Measurements from ENCODE around the gene LAG3.

Gene LAG3

DNA sequence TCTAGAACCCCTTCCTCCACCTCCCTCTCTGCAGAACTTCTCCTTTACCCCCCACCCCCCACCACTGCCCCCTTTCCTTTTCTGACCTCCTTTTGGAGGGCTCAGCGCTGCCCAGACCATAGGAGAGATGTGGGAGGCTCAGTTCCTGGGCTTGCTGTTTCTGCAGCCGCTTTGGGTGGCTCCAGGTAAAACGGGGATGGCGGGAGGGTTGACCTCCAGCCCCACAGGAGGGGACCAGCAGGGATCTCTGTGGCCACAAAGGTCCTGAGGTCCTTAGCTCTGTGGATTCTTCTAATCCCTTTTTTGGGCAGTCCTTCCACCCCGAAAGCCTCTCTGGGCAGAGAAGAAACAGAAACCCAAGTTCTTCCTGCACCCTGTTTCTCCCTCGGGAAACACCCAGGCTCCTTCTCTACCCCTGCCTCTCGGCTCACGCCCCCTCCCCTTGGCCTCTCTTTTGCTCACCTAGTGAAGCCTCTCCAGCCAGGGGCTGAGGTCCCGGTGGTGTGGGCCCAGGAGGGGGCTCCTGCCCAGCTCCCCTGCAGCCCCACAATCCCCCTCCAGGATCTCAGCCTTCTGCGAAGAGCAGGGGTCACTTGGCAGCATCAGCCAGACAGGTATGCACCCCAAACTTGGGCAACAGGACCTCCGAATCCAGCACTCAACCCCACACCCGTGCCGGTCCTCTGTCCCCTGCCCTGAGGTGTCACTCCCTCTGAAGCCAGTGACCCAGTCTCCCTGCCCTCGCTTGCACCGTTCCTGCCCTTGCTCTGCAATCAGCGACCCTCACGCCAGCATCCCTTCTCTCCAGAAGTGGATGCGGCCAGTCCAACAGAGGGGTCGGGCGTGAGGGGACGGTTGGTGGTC lies 638 bp downstream of the LAG3 start:
- DNase-seq = no peak

DNA sequence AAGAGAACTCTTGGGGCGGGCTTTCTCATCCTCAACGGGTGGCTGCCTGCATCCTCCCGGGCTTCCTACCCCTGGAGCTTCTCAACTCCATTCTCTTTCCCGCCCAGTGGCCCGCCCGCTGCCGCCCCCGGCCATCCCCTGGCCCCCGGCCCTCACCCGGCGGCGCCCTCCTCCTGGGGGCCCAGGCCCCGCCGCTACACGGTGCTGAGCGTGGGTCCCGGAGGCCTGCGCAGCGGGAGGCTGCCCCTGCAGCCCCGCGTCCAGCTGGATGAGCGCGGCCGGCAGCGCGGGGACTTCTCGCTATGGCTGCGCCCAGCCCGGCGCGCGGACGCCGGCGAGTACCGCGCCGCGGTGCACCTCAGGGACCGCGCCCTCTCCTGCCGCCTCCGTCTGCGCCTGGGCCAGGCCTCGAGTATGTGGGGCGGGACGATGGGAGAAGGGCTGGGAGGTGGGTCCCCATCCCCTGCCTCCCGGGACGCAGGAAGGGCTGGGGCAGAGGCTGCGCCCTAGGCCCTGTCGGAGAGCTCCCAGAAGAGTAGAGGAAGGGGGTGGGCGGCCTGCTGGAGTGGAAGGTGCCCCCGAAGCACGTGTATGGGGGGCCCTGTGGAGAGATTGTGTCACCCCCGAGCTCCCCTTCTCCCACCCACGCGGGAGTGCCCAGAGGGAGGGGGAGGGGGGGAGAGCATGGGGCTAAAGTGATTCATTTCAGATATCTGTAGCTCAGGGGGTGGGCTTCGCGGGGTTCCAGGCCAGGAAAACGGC lies 1.5 kb downstream of the LAG3 start:
- peak; percentile 60 for DNase-seq

DNA sequence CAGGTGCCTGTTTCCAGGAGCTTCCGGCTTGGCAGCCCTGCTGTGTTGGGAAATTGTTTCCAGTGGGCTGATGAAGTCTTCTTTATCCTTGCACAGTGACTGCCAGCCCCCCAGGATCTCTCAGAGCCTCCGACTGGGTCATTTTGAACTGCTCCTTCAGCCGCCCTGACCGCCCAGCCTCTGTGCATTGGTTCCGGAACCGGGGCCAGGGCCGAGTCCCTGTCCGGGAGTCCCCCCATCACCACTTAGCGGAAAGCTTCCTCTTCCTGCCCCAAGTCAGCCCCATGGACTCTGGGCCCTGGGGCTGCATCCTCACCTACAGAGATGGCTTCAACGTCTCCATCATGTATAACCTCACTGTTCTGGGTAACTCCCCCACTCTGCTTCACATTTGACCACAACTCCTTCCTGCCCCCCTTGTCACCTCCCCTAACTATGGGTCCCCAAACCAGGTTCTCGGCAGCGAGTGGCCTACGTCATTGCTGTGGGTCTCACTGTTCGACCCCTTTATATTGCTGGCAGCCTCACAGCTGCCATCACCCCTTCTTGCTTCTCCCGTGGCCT lies 2.3 kb downstream of the LAG3 start:
- no peak for DNase-seq

DNA sequence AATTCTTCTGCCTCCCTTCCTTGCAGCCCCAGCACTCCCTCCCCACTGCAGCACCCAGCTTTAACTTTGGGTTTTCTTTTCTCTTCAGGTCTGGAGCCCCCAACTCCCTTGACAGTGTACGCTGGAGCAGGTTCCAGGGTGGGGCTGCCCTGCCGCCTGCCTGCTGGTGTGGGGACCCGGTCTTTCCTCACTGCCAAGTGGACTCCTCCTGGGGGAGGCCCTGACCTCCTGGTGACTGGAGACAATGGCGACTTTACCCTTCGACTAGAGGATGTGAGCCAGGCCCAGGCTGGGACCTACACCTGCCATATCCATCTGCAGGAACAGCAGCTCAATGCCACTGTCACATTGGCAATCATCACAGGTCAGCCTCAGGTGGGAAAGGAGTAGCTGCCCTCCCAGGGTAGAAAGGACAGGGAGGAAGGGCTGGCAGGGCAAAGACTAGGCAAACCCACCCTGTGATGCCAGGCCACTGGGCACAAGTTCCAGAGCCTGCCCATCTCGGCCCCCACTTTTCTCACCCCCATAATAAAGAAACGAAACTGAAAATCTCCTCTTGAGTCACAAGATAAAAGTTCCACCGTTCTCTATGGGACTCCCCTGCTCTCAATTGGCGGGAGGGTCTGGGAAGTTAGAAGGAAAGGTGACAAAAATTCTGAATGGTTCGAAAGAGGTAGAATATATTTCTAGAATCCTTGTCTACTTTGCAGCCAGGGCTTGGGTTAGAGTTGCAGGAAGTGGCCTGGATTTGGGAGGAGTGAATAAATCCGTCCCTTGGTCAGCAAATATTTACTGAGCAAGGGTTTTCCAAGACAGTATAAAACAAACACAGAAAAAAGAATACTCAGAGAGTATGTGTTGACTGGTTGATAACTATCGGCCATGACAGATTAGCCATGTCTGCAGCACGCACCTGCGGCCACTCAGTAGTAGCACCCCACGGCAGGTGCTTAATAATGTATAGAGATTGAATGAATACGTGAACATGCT lies 3.2 kb downstream of the LAG3 start:
- peak; percentile 59 for DNase-seq

DNA sequence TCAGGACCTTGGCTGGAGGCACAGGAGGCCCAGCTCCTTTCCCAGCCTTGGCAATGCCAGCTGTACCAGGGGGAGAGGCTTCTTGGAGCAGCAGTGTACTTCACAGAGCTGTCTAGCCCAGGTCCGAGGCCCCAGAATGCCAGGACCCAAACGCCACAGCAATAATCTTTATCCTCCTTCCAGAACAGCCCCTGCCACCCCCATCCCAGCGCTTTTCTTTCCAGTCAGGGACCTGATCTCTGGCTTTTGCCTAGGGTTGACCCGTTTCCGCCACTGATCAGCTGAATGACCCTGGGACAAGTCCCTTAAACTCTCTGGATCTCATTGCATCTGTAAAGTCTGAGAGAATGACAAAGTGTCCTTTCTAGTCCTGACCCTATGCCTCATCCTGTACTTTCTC lies 5.1 kb downstream of the LAG3 start:
- no peak for DNase-seq

DNA sequence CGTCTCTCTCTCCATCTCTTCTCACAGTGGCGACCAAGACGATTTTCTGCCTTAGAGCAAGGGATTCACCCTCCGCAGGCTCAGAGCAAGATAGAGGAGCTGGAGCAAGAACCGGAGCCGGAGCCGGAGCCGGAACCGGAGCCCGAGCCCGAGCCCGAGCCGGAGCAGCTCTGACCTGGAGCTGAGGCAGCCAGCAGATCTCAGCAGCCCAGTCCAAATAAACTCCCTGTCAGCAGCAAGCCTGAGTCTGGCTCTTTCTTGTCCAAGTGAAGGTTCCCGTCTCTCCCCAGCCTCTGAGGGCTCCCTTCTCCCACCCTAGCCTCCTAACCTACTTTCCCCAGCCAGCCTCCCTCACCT lies 5.9 kb downstream of the LAG3 start:
- peak; percentile 74 for DNase-seq

DNA sequence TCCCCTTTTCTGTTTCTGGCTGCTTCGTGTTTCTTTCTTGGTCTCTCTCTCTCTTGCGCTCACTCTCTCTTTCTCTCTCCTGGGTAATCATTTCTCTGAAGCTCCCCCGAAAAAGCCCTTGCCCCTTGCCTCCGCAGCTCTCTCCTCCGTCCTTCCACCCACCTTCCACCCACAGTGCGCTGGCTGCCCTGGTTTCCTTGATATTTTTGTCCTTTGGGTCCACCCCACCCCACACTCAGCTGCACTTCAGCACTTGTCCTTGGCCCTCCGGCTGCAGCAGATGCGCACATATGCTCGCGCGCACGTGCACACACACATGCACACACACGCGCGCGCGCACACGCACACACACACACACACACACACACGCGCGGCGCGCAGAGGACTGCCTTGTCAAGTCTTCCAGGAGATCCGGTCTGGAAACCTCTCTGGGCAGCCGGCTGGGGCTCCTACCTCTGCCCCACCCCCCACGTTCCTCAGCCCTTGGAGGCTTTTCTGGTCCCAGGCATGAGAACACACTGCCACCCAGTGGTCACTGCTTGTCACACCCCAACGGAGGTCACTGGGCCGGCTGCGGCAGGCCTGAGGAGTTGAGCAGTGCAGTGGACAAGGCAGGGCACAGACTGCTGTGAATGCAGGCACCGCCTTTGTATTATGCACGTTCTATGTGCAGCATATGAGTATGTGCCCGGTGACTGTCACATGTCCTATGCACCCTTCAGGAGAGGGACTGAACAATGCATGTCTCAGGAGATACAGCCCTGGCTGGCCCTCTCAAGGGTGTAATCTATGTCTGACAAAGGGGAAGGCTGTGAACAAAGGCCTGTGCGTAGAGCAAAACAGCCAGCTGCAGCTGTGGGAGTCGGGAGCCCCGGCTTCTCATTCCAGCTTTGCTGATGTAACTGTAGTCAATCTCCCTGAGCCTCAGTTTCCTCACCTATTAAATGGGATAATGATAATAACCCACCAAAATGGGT lies 6.5 kb downstream of the LAG3 start:
- peak; percentile 99 for DNase-seq

DNA sequence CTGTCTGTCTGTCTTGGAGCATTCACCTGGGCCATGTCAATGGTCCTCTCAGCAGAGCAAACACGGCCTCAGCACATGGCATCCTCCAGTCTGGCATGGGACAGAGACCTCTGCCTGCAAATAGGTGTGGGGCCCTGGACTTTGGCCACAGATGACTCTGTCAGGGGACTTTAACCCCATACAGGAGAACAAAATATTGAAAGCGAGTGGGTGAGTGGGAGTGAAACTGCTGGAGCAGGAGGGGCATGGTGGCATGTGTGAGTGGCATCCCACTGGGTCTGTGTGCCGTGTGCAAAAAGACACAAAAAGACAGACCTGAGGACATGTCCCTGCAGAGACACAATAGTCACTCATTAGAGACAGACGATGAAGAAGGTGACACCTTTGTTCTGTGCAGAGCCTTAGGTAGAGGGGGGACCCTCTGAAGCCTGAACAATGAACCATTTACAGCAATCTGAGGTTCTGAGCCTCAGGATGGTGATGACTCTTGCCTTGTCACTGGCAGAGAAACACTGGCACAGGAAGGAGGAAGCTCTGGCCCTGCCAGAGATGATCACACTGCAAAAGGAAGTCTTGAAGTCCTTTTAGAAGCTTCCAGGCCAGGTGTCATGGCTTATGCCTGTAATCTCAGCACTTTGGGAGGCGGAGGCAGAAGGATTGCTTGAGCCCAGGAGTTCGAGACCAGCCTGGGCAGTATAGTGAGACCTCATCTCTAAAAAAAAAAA lies 7.5 kb downstream of the LAG3 start:
- no peak for DNase-seq

DNA sequence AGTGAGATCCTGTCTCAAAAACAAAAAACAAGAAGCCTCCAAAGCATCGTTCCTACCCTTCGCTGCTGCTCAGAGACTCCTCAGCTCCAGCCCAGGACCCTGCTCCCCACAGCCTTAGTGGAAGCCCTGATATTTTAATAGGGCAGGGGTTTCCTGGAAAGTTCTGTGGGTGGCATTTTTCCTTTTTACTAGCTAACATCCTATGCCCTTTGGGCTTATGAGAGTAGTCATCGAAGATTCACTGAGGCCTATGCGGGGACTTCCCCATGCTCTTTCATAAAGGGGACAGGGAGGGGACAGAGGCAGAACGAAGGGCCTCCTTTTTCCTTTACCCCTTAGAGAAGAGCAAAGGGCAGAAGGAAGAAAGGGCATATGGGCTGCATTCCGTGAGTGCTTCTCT lies 8.3 kb downstream of the LAG3 start:
- DNase-seq = no peak

DNA sequence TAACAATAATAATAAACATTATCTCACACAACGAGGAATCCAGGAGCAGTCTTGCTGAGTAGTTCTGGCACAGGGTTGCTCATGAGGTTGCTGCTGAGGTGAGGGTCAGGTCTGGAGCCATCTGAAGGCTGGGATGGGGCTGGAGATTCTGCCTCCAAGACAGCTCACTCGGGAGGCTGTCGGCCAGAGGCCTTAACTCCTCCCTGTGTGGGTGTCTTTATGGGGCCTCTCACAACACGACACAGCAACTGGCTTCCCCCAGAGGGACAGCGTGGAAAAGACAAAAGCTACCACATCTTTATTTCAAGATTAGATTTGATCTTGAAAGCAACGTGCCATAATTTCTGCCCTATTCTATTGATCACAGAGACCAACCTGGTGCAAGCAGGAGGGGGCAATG lies 9.8 kb downstream of the LAG3 start:
- no peak for DNase-seq

DNA sequence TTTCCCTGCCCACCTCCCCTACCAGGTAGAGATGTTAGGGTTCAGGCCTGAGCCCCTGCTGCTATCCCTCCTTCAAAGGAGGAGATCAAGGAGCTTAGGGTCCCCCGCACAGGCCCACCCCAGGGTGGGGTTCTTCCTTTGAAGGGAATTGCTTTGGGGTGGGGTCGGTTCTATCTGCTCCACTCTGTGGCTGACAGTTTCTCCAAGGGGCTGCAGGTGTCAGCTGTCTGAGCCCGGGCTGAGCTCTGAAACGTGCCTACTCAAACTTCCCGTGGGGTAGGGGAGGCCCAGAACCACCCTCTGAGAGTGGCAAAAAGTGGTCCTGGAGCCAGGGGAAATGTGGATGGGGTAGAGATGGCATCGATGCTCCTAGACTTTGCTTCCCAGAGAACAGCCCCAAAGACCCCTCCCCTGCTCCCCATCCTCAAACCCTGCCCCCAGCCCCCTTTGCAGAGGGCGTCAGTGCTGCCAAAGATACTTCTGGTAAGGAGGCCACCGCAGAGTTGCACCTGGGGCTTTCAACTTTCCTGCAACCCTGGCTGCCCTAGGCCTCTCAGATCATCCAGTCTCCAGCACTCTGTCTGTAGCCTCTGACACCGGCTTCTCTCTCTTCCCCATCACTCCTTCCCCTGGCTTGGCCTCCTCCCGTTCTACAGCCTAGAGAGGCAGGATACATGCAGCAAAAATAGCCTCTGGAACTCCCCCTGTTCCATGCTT lies 10.7 kb downstream of the LAG3 start:
- no peak for DNase-seq

DNA sequence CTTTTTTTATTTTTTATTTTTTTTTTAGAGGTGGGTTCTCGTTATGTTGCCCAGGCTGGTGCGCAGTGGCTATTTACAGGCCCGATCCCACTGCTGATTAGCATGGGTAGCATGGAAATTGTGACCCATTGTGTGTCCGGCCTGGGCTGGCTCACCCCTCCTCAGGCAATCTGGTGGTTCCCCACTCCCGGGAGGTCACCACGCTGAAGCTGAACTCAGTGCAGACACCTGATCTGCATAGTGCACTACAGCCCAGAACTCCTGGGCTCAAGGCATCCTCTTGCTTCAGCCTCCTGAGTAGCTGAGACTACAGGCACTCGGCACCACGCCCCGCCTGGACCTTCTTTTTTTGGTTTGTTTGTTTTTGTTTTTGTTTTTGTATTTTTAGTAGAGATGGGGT lies 11.5 kb downstream of the LAG3 start:
- DNase-seq = no peak

DNA sequence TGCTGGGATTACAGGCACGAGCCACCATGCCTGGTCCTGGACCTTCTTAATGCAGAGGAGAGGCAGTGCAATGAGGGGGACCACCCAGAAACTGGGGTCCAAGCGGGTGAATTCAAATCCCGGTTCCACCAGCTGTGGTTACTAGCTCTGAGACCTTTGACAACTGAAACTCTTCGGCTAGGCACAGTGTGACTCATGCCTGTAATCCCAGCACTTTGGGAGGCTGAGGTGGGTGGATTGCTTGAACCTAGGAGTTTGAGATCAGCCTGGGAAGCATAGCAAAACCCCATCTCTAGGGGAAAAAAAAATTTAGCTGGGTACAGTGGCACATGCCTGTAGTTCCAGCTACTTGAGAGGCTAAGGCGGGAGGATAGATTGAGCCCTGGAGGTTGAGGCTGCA lies 12.0 kb downstream of the LAG3 start:
- DNase-seq = no peak

DNA sequence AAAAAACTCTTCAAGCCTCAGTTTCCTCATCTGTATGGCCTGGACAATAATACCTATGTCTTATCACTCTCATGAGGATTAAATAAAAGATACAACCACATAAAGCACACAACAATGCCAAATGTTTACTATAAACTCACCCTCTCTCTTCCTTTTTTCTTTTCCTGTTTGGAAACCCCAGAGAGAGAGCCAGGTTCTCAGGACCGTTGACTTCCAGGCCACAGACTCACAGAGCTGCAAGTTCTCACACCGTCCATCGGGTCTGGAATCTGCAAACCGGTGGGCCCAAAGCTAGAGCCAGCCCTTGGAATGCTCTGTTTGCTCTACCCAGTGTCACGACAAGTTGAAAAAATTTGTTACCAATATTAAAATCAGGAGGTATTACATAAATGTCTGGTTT lies 12.4 kb downstream of the LAG3 start:
- no peak for DNase-seq

DNA sequence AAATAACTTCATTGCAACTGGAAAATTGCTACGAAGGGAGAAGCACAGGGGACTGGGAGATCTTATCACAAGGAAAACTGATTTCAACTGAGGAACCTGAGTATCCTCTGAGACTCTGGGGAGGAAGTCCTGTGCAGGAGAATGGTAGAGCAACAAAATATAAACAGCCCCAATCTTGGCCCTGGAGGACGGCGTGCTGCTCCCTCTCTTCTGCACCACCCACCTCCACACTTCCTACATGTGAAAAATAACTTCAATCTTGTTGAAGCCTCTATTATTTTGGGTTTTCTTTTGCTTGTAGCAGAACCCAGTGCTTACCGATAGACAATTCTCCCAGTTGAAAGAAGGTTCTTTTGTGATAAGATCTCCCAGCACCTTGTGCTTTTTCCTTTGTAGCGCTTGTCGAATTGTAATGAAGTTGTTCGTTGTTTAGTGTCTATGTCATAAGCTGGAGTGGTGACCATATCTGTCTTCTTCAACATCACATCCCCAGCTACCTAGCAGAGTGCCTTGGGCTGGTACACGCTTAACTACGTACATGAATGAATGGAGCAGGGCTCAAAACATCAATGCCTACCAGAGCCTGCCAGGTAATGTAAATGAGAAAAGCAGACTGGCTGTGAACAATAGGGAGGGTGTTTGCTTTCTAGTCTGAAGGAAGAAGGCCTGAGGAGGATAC lies 14.2 kb downstream of the LAG3 start:
- no peak for DNase-seq

DNA sequence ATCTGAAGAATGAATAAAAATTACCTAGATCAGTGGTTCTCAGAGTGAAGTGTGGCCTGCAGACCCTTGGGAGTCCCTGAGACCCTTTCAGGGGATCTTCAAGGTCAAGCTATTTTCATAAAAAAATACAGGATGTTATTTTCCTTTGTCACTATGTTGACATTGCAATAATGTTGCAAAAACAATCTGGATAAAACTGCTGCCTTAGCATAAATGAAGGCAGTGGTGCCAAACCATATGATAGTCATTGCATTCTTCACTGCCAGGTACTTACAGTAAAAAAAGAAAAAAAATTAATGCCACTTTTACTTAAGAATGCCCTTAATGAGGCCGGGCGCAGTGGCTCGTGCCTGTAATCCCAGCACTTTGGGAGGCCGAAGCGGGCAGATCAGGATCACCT lies 15.0 kb downstream of the LAG3 start:
- DNase-seq = no peak

DNA sequence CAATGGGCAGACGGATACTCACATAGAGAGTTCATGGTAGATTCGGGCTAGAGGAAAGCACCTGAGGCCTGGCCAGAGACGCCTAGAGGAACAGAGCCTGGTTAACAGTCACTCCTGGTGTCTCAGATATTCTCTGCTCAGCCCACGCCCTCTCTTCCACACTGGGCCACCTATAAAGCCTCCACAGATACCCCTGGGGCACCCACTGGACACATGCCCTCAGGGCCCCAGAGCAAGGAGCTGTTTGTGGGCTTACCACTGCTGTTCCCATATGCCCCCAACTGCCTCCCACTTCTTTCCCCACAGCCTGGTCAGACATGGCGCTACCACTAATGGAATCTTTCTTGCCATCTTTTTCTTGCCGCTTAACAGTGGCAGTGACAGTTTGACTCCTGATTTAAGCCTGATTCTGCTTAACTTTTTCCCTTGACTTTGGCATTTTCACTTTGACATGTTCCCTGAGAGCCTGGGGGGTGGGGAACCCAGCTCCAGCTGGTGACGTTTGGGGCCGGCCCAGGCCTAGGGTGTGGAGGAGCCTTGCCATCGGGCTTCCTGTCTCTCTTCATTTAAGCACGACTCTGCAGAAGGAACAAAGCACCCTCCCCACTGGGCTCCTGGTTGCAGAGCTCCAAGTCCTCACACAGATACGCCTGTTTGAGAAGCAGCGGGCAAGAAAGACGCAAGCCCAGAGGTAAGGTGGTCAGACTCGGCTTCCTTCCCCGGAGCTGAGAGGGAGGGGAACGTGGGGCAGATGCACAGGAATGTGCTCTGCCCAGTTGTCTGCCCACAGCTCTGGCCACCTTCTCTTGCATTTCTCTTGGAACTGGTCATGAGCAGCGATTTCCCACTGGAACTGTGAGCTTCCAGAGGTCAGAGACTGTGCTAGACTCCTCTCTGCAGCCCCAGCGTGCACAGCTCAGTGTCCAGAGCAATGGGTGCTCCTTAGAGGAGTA lies 16.9 kb downstream of the LAG3 start, which contains the start of gene CD4:
CD4 (plus strand) TSS at position 557 of the 953 bp plus-strand sequence. CDS start 10,611 bp downstream, outside the sequence.
- DNase-seq = no peak

DNA sequence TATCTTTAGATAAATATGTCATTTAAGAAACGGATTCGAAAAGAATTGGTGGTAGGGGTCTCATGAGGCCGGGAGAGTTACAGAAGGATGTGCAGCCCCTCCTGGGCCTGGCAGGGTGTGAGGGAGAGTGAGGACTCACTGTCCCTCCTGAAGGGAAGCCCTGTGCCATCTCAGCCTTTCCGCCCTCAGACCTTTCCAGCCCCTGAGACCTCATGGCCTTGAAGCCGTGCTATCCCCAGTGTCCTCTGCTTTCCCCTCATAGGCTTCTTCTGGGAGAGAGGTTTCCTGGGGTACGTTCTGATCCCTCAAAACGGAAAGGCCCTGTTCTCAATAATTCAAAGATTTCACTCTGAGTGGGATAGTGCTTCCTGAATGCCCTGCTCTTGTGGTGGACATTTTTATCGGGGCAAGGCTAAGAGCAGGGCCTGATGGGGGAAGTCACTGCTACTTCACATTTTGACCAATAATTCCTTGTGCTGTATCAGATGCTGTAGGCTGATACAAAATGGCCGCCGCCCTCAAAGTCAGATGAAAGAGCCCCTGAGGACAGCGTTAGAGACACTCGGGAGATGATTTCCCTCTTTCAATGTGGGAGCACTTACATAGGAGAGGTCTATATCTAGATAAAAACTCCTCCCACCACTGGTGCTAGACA lies 18.3 kb downstream of the LAG3 start:
- no peak for DNase-seq

Measured in DMS53 (cell line).